NK-92 treated with Interleukin-12 subunit alpha and Interleukin-12 subunit beta, amount 100 ng/mL, for 24 hours (cell line): ENCODE data around the gene AP2M1.

Experiments used
- DNase-seq: peaks from one replicate; lab custom pipeline; 2025; lab: John Stamatoyannopoulos, UW

AP2M1 gene

GRCh38 chr3:184180165-184180564 is 5.5 kb downstream of the AP2M1 start:
- no peak for DNase-seq

DNA sequence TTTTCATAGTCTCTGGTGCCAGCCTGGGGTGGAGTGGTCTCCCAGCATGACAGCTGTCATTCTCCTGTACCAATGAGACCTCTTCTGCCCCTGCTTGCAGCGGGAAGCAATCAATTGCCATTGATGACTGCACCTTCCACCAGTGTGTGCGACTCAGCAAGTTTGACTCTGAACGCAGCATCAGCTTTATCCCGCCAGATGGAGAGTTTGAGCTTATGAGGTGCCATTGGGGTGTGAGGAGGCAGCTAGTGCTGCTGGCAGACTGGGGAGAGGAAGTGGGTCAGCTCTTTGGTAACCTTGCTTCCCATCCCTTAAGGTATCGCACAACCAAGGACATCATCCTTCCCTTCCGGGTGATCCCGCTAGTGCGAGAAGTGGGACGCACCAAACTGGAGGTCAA is 6.9 kb downstream of the AP2M1 start:
- no peak for DNase-seq

GRCh38 chr3:184183679-184184078 is 9.0 kb downstream of the AP2M1 start:
- no peak for DNase-seq

GRCh38 chr3:184184546-184185230 is 10.0 kb downstream of the AP2M1 start:
- DNase-seq, result no peak

GRCh38 chr3:184185461-184186183 is 11.0 kb downstream of the AP2M1 start:
- DNase-seq, result peak; percentile 99

DNA sequence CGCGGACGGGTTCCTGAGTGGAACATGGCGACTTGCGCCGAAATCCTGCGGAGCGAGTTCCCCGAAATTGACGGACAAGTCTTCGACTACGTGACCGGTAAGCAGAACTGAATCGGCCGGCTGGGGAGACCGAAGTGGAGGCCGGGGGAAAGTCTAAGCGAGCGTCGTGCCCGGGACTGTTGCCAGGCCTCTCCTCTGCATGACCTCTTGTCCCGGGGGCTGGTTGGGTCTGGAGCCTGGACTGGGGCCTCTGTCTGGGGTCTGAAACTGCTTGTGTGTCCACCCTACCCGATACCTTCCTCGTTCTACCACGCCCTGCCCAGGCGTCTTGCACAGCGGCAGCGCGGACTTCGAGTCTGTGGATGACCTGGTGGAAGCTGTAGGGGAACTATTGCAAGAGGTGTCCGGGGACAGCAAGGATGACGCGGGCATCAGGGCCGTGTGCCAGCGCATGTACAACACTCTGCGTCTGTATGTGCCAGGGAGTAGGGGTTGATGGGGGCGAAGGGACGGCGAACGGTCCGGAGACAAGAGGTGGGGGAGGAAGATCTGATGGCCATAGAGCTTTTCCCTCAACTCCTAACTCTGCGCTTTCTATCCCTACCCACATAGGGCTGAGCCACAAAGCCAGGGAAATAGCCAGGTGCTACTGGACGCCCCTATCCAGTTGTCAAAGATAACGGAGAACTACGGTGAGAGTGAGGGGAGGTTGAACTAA is 11.7 kb downstream of the AP2M1 start, which contains the start of gene ABCF3:
Gene ABCF3 (plus strand): TSS at position 16 of the 718 bp plus-strand sequence. CDS start 9 bp downstream, at position 25.
- no peak for DNase-seq

- no peak for DNase-seq
Measured at GRCh38 chr3:184186902-184187207, 12.2 kb downstream of the AP2M1 start.

DNA sequence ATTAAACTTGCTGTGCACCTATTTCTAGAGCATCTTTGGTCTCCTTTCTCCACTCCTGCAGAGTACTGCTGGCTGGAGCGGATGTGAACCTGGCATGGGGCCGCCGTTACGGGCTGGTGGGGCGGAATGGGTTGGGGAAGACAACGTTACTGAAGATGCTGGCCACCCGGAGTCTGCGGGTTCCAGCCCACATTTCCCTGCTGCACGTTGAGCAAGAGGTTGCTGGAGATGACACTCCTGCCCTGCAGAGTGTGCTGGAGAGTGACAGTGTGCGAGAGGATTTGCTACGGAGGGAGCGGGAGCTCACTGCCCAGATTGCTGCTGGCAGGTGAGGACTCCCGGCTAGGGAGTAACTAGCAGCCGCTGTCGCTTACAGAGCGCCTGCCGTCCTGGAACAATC is 13.4 kb downstream of the AP2M1 start:
- DNase-seq, result no peak

- DNase-seq, result no peak
Measured at GRCh38 chr3:184189421-184189820, 14.8 kb downstream of the AP2M1 start.

GRCh38 chr3:184192889-184193288 is 18.2 kb downstream of the AP2M1 start:
- no peak for DNase-seq

DNA sequence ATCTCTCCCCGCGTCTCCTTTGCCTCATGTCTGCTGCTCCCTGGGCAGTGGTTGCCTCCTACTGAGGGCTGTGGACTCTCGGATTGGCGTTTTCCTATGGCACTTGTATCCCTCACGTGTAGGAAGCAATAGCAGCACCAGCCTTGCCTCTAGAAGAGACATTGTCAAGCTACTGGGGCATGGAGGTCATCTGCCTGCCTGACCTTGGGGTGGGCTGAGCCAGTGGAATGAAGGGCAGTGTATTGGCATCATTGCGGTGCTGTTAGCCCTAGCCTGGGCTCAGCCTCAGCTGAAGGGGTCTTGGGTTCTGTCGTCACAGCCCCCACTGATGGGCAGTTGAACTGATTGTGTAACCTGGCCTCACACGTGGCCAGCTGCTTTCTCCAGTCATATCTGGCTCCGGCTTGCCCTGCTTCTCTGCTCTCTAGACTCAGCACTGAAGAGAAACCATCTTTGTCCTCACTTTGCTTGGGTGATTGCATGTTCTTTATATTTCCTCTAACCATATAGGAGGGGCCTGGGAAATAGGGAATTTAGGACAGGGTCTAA is 19.4 kb downstream of the AP2M1 start:
- no peak for DNase-seq

DNA sequence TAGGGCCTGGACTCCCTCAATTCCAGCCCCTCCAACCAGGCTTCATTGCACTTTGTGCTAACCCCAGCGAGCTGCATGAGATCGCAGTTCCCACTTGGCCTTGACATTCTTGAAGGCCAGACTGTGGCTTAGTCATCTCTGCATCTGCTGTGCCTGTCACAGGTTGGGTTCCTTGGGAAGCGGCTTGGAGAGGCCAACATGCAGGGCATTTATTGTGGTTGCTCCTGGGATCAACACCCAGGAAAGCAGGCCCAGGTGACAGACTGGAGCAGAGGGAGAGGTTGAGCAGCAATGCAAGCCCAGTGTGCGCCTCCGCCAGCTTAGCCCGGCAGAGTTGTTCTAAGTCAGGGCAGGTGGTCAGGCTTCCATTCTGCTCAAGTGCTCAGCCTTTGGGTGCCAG is 21.9 kb downstream of the AP2M1 start:
- DNase-seq, result no peak

GRCh38 chr3:184198509-184198908 is 23.9 kb downstream of the AP2M1 start:
- no peak for DNase-seq

- DNase-seq, result no peak
Measured at GRCh38 chr3:184200825-184201224, 26.2 kb downstream of the AP2M1 start.

DNA sequence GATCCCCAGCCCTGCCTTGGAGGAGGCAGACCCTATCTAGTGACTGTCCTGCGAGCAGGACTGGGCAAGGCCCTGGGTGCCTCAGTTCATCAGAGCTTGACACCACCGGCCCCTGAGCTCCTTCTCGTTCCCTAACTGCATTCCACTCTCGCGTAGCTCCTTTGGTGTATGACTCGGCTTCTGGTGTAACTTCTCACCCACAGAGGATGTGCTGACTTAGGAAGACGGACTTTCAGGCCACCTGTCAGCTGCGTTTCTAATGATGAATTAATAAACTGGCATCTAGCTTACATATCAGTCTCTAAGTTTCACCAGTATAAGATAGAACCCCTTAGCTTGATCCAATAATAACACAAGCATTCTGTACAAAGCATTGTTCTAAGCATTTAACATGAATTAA is 28.9 kb downstream of the AP2M1 start:
- no peak for DNase-seq

DNA sequence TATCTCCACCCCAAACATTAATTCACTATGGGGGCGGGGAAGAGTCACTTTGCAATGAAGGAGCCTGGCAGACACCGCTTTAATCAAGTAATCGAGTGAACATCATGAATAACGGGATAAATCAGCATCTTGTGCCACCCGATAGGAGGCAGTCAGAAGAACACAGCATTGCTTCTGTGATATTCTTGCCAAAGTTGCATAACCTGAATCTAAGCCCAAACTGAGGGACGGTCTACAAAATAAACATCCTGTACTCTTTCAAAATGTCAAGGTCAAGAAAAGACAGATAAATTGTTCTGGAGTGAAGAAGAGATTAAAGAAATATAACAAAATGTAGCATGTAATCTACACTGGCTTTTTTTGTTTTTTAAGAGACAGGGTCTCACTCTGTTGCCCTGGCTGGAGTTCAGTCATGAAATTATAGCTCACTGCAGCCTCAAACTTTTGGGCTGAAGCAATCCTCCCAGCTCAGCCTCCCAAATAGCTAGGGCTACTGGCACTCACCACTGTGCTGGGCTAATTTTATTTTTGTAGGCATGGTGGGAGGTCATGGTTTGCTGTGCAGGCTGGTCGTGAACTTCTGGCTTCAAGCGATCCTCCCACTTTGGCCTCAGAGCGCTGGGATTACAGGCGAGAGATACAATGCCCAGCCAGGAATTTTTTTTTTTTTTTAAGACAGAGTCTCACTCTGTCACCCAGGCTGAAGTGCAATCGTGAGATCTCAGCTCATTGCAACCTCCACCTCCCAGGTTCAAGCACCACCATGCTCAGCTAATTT is 34.7 kb downstream of the AP2M1 start:
- no peak for DNase-seq

GRCh38 chr3:184211297-184211696 is 36.6 kb downstream of the AP2M1 start:
- no peak for DNase-seq

DNA sequence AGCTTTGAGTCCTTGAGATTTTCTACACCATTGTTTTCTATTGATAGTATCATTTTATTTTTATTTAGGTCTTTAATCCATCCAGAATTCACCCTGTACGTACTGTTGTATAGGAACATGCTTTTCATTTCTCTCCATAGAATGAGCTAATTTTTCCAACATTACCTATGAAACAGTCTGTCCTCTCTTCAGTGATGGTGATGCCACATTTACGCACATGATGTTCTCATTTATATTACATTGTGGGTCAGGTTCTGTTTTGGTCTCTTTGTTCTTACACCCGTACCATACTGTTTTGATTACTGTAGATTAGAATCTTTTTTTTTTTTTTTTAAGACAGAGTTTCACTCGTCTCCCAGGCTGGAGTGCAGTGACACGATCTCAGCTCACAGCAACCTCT is 37.1 kb downstream of the AP2M1 start:
- no peak for DNase-seq

DNA sequence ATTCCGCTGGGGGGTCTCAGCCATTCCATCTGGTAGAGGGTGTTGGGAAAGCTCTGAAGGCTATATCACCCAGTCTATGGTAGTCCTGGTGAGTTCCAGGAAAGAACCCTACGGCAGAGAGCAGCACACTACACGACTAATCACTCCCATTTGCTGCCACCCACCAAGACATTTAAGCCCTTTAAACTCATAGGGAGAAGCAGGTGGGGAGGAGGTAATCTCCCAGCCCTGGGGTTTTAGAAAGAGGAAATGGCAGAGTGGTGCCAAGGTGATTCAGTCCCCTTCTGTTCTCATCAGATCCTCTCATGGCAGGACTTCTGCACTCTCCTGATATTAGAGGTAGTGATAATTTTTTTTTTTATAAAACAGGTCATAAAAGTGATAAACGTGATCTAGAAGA is 44.2 kb downstream of the AP2M1 start:
- no peak for DNase-seq

- DNase-seq, result no peak
Measured at GRCh38 chr3:184222521-184222920, 47.9 kb downstream of the AP2M1 start.

DNA sequence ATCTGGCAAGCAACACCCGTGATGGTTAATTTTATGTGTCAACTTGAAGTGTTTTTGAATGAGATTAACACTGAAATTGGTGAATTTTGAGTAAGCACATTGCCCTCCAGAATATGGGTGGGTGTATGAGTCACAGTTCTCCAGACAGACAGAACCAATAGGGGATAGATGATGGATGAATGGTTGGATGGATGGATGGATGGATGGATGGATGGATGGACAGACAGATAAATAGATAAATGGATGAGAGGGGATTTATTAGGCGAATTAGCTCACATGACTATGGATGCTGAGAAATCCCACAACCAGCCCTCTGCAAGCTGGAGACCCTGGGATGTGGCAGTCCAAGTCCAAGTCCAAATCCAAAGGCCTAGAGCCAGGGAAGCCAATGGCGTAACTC is 49.3 kb downstream of the AP2M1 start:
- no peak for DNase-seq

- no peak for DNase-seq
Measured at GRCh38 chr3:184227481-184227935, 52.9 kb downstream of the AP2M1 start.
